Loucy (cell line): Measurements from ENCODE around the gene ZNF358.

Experiments used
- CTCF ChIP-seq: fragments of 200-600 bp; sonication (generic); conservative IDR thresholded peaks from 2 replicates; pipeline ENCODE4 v1.5.1; 2014; ENCODE audit warnings: mild to moderate bottlenecking, antibody characterized with exemption, low read length
- EZH2phosphoT487 ChIP-seq: fragments of 200-600 bp; IDR thresholded peaks from 2 replicates; pipeline ENCODE4 v1.6.1; 2018; ENCODE audit warnings: antibody characterized with exemption, mild to moderate bottlenecking, moderate library complexity, borderline replicate concordance

GRCh38 chr19:7522072-7522922 lies 6.4 kb downstream of the ZNF358 start, which contains the start of gene MCOLN1:
- no peak for TF ChIP-seq CTCF
- no peak for TF ChIP-seq EZH2phosphoT487
